Activated gamma-delta T cell treated with Interleukin-2 at 50 U/mL for 16 hours (primary cell): ENCODE data around the gene LCA5L.
A peak's percentile ranks its signal among the peaks of the same experiment; 100 is the strongest.
"Not testable (repeated sequence)": the region's sequence is repeated elsewhere in the genome, so short reads cannot be mapped to it uniquely, and the experiment has no call there.

Experiments
- DNase-seq: peaks from one replicate; pipeline ENCODE4 v3.0.0-alpha.2; 2020

The LCA5L gene

GRCh38 chr21:39386899-39387298, 58.7 kb downstream of the LCA5L start:
- no peak for DNase-seq

DNA sequence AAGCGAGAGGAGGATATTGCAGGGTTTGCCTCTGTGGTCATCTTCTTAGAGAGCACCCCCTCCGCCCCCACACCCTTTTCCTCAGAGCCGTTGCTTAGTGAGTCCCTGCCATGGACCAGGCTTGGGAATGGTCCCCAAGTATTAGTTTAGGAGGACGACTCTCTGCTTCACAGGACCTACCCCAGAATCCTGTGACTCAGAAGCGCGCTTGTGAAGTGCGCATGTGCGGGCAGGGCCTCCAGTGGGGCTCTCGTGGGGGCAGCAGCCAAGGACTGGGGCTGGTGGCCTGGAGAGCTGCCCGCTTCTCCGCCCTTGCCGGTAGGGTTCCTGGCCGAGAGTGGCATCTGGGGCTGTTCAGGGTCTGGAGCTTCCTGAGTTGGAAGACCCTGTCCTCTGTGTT, 59.4 kb downstream of the LCA5L start:
- DNase-seq: no peak

DNA sequence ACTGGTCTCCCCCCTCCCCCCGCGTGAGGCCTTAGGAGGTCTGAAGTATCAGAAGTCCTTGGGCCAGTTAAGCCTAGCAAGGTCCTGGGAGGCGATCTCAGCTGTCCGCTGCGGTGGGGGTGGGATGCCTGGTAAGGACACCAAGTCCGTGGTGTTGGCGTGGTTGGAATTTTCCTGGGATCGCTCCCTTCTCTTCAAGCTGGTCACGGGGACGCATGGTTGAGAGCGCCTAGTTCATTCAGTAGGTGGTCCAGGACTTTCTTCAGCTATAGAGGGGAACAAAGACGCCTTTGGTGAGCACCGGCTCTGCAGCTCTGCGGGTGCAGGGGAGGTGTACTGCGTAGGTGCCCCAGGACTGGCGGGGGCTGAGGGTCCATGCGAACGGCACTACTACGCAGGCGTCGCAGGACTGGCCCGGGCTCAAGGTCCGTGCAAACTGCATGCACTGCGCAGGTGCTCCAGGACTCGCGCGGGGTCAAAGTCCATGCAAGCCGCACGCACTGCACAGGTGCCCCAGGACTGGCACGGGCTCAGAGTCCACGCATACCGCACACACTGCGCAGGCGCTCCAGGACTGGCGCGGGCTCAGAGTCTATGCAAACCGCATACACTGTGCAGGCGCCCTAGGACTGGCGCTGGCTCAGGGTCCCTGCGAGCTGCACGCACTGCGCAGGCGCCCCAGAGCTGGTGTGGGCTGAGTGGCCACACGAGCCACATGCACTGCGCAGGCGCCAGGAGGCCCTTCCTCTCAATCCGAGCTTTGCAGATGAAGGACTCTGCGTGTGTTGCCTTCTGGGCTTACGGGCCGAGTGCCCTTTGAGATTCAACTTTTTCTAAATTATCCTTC, 60.1 kb downstream of the LCA5L start:
- DNase-seq: peak; percentile 49

DNA sequence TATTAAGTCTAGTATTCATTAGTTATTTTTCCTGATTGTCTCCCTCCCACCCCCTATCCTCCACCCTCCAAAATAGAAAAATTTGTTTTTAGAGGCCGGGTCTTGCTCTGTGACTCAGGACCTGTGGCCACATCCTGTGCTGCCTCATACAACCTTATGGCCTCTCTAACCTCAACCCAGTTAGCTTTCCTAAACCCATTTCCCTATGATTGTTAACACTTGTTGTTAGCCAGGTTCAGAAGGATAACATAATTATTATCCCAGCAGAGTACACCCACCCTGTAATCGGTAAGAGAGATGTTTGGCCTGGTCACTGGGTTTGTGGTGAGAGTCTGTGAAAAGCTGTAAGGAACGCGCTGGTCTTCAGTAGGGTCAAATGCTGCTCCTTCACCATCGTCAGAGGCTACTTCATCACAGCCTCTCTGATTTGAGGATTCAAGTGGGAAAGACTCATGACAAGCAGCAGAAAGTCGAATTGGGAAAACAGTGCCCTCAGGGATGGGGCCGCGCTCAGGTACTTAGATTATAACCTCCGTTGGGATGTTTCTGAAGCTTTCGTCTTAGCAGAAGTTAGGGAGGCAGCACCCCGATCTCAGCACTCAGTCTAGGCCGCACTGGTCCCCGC, 60.8 kb downstream of the LCA5L start:
- DNase-seq: no peak

DNA sequence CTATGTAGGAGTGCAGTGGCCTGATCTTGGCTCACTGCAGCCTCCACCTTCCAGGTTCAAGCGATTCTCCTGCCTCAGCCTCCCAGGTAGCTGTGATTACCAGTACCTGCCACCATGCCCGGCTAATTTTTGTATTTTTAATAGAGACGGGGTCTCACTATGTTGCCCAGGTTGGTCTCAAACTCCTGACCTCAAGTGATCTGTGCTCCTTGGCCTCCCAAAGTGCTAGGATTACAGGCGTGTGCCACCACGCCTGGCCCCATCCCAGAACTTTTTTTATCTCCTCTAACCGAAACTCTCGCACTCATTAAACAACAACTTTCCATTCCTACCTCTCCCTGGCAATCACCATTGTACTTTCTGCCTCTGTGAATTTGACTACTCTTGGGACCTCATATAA, 63.5 kb downstream of the LCA5L start:
- not testable (repeated sequence) for DNase-seq

- no peak for DNase-seq
Measured at GRCh38 chr21:39381009-39381408, 64.6 kb downstream of the LCA5L start.

- DNase-seq: peak; percentile 85
Measured at GRCh38 chr21:39379986-39380891, 65.3 kb downstream of the LCA5L start.

DNA sequence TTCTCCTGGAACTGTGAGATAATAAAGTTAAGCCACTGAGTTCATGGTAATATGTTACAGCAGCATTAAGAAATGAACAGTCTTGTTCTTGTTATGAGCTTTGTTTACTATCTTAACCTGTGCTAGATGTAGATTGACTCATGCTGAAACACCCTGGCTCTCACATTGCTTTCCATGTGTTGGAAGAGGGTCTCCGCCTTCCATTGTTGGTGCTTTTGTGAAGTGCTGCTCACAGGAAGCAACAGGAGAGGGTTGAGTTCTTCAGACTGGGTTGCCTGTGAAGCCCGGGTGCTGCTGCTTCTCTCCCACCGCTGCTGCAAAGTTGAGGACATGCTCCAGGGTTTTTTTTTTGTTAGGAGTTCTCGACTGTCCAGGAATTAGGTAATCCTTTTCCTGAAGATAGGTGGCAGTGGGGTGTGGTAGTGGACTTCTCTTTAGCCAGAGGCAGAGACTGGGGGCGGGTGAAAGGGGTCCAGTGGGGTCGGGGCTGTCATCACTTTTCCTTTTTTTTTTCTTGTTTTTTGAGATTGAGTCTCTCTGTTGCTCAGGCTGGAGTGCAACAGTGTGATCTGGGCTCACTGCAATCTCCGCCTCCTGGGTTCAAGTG, 68.0 kb downstream of the LCA5L start:
- no peak for DNase-seq

DNA sequence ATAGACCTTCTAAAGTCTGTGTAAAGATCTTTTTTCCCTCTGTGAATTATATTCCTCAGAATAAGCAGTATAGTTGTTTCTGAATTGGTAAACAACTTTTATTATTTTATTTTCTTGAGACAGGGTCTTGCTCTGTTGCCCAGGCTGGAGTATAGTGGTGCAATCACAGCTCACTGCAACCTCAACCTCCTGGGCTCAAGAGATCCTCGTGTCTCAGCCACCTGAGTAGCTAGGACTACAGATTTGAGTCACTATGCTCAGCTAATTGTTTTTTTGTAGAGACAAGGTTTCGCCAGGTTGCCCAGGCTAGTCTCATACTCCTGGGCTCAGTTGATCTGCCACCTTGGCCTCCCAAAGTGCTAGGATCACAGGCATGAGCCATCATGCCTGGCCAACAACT, 70.1 kb downstream of the LCA5L start:
- no peak for DNase-seq

DNA sequence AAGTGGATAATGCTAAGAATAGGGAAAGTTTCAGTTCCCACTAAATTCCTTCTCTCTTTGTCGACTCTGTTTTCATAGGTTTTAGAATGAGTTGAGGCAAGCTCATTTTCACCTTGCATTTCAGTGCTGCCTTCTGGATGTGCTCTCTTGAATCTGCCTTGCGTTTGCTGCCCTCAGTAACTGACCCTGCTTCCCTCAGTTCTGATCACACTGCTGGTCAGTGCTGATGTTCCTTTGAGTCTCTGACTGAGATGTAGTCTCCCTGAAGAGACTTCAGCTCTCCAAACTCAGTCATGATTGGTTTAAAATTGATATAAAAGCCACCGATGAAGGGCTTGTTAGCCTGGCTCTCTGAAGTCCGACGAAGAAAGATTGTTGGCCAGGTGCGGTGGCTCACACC, 71.5 kb downstream of the LCA5L start:
- no peak for DNase-seq

DNA sequence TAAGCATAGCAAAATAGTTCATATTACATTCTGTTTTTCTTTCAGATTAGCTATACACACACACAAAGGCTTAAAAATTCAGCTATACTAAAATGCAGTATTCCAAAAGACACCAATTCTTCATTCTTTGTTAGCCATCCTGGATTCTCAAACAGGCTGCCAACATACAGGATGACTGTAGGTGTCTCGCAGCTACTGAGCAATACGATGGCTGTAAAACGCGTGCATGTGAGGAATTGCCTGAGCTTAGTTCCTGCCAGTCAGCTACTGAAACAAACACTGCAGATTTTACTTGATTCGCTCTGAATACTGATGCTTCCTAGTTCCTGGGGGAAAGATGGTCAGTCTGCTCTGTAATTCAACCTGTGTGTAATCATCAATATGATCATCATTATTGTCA, 71.9 kb downstream of the LCA5L start:
- no peak for DNase-seq

DNA sequence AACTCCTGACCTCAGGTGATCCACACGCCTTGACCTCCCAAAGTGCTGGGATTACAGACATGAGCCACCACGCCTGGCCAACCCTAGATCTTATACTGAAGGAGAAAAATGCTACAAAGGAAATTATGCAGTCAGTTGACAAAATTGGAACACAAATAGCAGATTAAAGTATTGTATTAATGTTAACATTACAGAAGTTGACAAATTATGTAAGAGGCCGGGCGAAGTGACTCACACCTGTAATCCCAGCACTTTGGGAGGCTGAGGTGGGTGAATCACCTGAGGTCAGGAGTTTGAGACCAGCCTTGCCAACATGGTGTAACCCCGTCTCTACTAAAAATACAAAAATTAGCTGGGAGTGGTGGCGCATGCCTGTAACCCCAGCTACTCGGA, 75.7 kb downstream of the LCA5L start:
- not testable (repeated sequence) for DNase-seq

DNA sequence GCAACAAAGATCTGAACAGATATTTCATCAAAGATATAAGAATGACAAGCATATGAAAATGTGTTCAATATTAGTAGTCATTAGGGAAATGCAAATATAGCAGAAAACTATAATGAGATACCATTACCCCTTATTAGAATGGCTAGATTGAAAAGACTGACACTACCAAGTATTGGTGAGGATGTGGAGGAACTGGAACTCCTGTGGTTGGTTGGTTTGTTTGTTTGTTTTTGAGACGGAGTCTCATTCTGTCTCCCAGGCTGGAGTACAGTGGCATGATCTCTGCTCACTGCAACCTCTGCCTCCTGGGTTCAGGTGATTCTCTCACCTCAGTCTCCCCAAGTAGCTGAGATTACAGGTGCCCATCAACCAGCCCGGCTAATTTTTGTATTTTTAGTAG, 77.8 kb downstream of the LCA5L start:
- no peak for DNase-seq

- DNase-seq: no peak
Measured at GRCh38 chr21:39366563-39366962, 79.0 kb downstream of the LCA5L start.

- DNase-seq: no peak
Measured at GRCh38 chr21:39364949-39365348, 80.6 kb downstream of the LCA5L start.

DNA sequence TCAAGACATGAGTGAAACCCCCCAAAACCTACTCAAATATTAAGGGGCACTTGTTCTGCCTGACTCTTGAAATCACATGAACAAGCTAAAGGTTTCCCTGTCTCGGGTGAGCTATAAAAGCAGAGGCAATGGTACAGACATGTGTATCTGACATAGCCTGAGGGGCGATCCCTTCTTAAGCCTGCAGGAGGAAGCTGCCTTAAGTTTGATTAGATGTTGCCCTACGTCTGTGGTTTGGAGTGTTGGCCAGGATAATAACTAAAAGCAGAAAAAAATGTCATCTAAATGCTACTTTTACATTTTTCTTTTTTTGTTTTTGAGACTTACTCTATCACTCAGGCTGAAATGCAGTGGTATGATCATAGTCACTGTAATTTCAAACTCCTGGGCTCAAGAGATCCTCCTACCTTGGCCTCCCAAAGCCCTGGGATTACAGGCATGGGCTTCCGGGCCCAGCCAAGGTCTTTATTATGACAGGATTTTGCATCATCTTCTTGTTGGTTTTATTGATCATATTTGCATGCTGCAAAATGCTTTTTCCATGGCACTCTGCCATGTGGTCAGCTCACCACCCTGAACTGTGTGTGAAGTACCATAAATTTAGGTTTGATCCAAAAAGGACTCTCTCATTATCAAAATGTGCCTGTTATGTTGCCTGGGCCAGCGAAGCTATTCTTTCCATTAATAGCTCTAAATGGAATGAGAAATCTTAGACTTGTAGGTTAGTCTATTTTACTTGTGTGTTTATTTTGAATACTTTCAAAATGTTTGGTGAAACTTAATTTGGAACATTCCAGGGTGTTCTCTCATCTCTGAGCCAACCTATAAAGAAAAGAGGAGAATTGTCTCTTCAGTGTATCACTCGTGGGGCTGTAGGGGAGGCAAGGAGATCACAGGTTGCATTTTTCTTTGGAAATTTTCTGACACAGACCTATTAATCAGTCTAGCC, 81.7 kb downstream of the LCA5L start:
- DNase-seq: no peak

- DNase-seq: no peak
Measured at GRCh38 chr21:39362733-39363132, 82.8 kb downstream of the LCA5L start.

DNA sequence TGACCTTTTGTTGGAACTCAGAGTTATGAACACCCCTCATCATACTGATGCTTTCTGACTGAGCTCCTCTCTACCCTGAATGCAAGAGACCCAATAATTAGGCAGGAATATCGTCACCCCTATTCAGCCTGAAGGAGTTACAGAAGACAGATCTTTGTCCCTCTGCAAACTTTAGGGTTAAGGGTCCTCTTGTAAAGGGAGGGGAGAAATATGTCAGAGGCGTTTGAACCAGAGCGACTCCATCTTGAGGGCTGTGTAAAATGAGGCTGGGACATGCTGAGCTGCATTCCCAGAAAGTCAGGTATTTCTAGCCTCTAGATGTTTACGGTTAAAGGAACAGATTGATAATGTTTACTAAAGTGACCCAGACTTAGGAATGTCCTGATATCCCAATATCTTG, 86.2 kb downstream of the LCA5L start:
- DNase-seq: no peak
